Endodermal cell (in vitro differentiated cells): ENCODE data around the gene MAD2L1. TPM values are rescaled to one million over a fixed set of nuclear protein-coding genes. Genes with fewer than 3 reads are reported as not detected.

Source experiments
- DNase-seq: peaks from one replicate; pipeline ENCODE4 v3.0.0-alpha.2; 2017
- H3K27ac ChIP-seq: 2 replicates; pipeline ENCODE4 v1.5.1; 2013; ENCODE audit warnings: mild to moderate bottlenecking, low read depth, low read length, moderate library complexity
- H3K27me3 ChIP-seq: 2 replicates; pipeline ENCODE4 v1.6.1; 2013; ENCODE audit warnings: mild to moderate bottlenecking, low read length, moderate library complexity; ENCODE audit not compliant: insufficient read depth, control insufficient read depth, poor library complexity, severe bottlenecking
- H3K36me3 ChIP-seq: 2 replicates; pipeline ENCODE4 v1.7.0; 2013; ENCODE audit warnings: mild to moderate bottlenecking, low read length, moderate library complexity; ENCODE audit not compliant: control insufficient read depth, insufficient read depth
- H3K4me1 ChIP-seq: one replicate; pipeline ENCODE4 v1.7.0; 2013; ENCODE audit warnings: low read length; ENCODE audit not compliant: control insufficient read depth, insufficient read depth
- H3K4me3 ChIP-seq: 2 replicates; pipeline ENCODE4 v1.5.1; 2013; ENCODE audit warnings: mild to moderate bottlenecking, low read length, moderate library complexity
- H3K9ac ChIP-seq: 2 replicates; pipeline ENCODE4 v1.6.1; 2013; ENCODE audit warnings: mild to moderate bottlenecking, low read length, moderate library complexity; ENCODE audit not compliant: poor library complexity, severe bottlenecking; ENCODE audit errors: extremely low read depth
- H3K9me3 ChIP-seq: 2 replicates; pipeline ENCODE4 v1.6.1; 2013; ENCODE audit warnings: mild to moderate bottlenecking, low read length, moderate library complexity; ENCODE audit not compliant: control insufficient read depth
- H3K27ac Mint-ChIP-seq: 2 replicates; pipeline ENCODE4 v1.8.0; 2020; ENCODE audit warnings: mixed read lengths
- H3K27me3 Mint-ChIP-seq: 2 replicates; pipeline ENCODE4 v1.8.0; 2021; ENCODE audit warnings: mild to moderate bottlenecking, mixed read lengths; ENCODE audit not compliant: insufficient read depth
- H3K36me3 Mint-ChIP-seq: 2 replicates; pipeline ENCODE4 v1.8.0; 2020; ENCODE audit warnings: low read depth, mixed read lengths
- H3K4me1 Mint-ChIP-seq: 2 replicates; pipeline ENCODE4 v1.8.0; 2020; ENCODE audit warnings: mixed read lengths
- H3K4me3 Mint-ChIP-seq: 2 replicates; pipeline ENCODE4 v1.8.0; 2020; ENCODE audit warnings: mild to moderate bottlenecking, moderate library complexity, mixed read lengths
- H3K9me3 Mint-ChIP-seq: 2 replicates; pipeline ENCODE4 v1.8.0; 2020; ENCODE audit warnings: mild to moderate bottlenecking, mixed read lengths
- CTCF ChIP-seq: fragments of 200-600 bp; sonication (generic); conservative IDR thresholded peaks from 2 replicates; pipeline ENCODE4 v1.5.0; 2021; ENCODE audit warnings: antibody characterized with exemption, mild to moderate bottlenecking
- WGBS, 2 experiments: methylation state at CpG; one replicate each; pipeline versions ENCODE4 v1.1.5 to v1.1.7; 2013; ENCODE audit warnings: missing lambda C conversion rate in 2 of 2, mixed read lengths in 1 of 2; ENCODE audit not compliant: insufficient coverage in 1 of 2, insufficient read length in 1 of 2; 5-methylcytosine and 5-hydroxymethylcytosine counted together
- total RNA-seq, 2 donors: library from RNA; stranded (reverse); fragmentation: NEBNext Ultra II Directional in 1 of 2; extraction: Animal tissue kit (Norgen Biotek cat#: 25700) in 1 of 2; gene quantifications; 2 replicates in 1 of 2; 3 replicates in 1 of 2; pipeline ENCODE4 v1.2.1, GENCODE V29; 2021

MAD2L1 gene
- total RNA-seq, 2 donors from 2014 or later: 53.3 to 82.4 TPM

DNA sequence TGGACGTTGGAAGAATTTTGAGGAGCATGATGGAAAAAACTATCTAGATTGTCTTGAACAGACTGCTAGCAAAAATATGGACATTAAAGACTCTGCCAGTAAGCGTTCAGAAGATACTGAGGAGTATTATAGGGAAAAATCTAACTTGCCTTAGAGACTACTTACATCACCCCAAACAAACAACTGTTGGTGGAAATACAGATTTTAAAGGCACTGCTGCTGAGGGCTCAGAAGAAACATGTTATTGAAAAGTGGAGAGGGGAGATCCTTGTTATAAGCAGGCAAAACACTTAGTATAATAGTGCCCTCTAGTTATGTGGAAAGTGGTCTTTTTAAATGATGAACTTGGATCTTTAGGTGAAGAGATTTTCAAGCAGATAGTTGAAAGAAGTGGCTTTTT is 29.2 kb downstream of the MAD2L1 start:
- H3K27ac Mint-ChIP-seq: no peak overlapping the region
- no peak overlapping the region for H3K27ac ChIP-seq
- H3K9me3 Mint-ChIP-seq: no peaks in the 10 kb centered on the region
- H3K4me3 ChIP-seq: no peak overlapping the region
- H3K27me3 Mint-ChIP-seq: peaks cover 3% of the 10 kb centered on the region
- no peaks in the 10 kb centered on the region for H3K27me3 ChIP-seq
- H3K9ac ChIP-seq: no peak overlapping the region
- no peak for TF ChIP-seq CTCF
- WGBS, 2 experiments: 80 to 89% methylated on average over 1 of the region's 2 CpGs
- no peaks in the 10 kb centered on the region for H3K36me3 Mint-ChIP-seq
- no peak overlapping the region for H3K4me3 Mint-ChIP-seq
- no peak for DNase-seq
- no peaks in the 10 kb centered on the region for H3K4me1 ChIP-seq
- peaks cover 27% of the 10 kb centered on the region for H3K4me1 Mint-ChIP-seq
- H3K9me3 ChIP-seq: no peaks in the 10 kb centered on the region
- no peaks in the 10 kb centered on the region for H3K36me3 ChIP-seq

- Mint-ChIP-seq H3K36me3 (no peaks in the 10 kb centered on the region), H3K27me3 (peaks cover 2% of the 10 kb centered on the region), H3K4me3 (no peak overlapping the region), H3K27ac (no peak overlapping the region), H3K4me1 (peaks cover 18% of the 10 kb centered on the region), H3K9me3 (no peaks in the 10 kb centered on the region)
- Histone ChIP-seq H3K4me3 (no peak overlapping the region), H3K27me3 (no peaks in the 10 kb centered on the region), H3K9ac (no peak overlapping the region), H3K27ac (no peak overlapping the region), H3K9me3 (no peaks in the 10 kb centered on the region), H3K4me1 (no peaks in the 10 kb centered on the region), H3K36me3 (no peaks in the 10 kb centered on the region)
- no peak for TF ChIP-seq CTCF
- 88 to 91% methylated on average over 1 to 2 of the region's 2 CpGs for WGBS, 2 experiments
- no peak for DNase-seq
Observed at GRCh38 chr4:120034913-120035312, 31.7 kb downstream of the MAD2L1 start.

- Mint-ChIP-seq H3K4me3 (no peak overlapping the region), H3K27ac (no peak overlapping the region), H3K36me3 (no peaks in the 10 kb centered on the region), H3K27me3 (no peaks in the 10 kb centered on the region), H3K4me1 (no peaks in the 10 kb centered on the region), H3K9me3 (no peaks in the 10 kb centered on the region)
- H3K27ac ChIP-seq: no peak overlapping the region
- H3K9ac ChIP-seq: no peak overlapping the region
- H3K36me3 ChIP-seq: no peaks in the 10 kb centered on the region
- no peaks in the 10 kb centered on the region for H3K4me1 ChIP-seq
- H3K4me3 ChIP-seq: no peak overlapping the region
- 73% methylated on average over 1 of the region's 2 CpGs; no CpG with 5 or more reads in 1 of the 2 experiments for WGBS, 2 experiments
- no peak for TF ChIP-seq CTCF
- no peaks in the 10 kb centered on the region for H3K9me3 ChIP-seq
- H3K27me3 ChIP-seq: no peaks in the 10 kb centered on the region
- no peak for DNase-seq
Observed at GRCh38 chr4:120026853-120027252, 39.8 kb downstream of the MAD2L1 start.
